Activated naive CD8-positive, alpha-beta T cell treated with anti-CD3 and anti-CD28 coated beads for 36 hours (primary cell): ENCODE measurements around the gene CRY2. TPM values are rescaled to one million over a fixed set of nuclear protein-coding genes. Genes with fewer than 3 reads are reported as not detected.

ENCODE experiments used
- DNase-seq: peaks from one replicate; pipeline ENCODE4 v3.0.0; 2021
- H3K27ac Mint-ChIP-seq: one replicate; pipeline ENCODE4 v1.8.0; 2022; ENCODE audit warnings: mild to moderate bottlenecking, moderate library complexity, mixed read lengths
- H3K27me3 Mint-ChIP-seq: one replicate; pipeline ENCODE4 v1.8.0; 2022; ENCODE audit warnings: mild to moderate bottlenecking, mixed read lengths
- H3K36me3 Mint-ChIP-seq: one replicate; pipeline ENCODE4 v1.8.0; 2021; ENCODE audit warnings: mild to moderate bottlenecking, mixed read lengths
- H3K4me1 Mint-ChIP-seq: one replicate; pipeline ENCODE4 v1.8.0; 2021; ENCODE audit warnings: mixed read lengths
- H3K4me3 Mint-ChIP-seq: one replicate; pipeline ENCODE4 v1.8.0; 2022; ENCODE audit warnings: mild to moderate bottlenecking, moderate library complexity, mixed read lengths
- H3K9me3 Mint-ChIP-seq: one replicate; pipeline ENCODE4 v1.8.0; 2022; ENCODE audit warnings: mixed read lengths
- total RNA-seq, 2 experiments: library from RNA; stranded (reverse); gene quantifications; one replicate each; pipeline ENCODE4 v1.2.3, GENCODE V29; 2021

CRY2 gene
- total RNA-seq, 2 experiments from 2014 or later: 10.6 to 14.7 TPM

GRCh38 chr11:45872651-45873356, 25.5 kb downstream of the CRY2 start:
- DNase-seq: peak; percentile 45
- H3K36me3 Mint-ChIP-seq: peaks cover 19% of the 10 kb centered on the region
- no peak overlapping the region for H3K27ac Mint-ChIP-seq
- no peak overlapping the region for H3K4me3 Mint-ChIP-seq
- H3K9me3 Mint-ChIP-seq: no peaks in the 10 kb centered on the region
- H3K4me1 Mint-ChIP-seq: no peaks in the 10 kb centered on the region
- H3K27me3 Mint-ChIP-seq: no peaks in the 10 kb centered on the region

- peaks cover 8% of the 10 kb centered on the region for H3K36me3 Mint-ChIP-seq
- H3K27ac Mint-ChIP-seq: no peak overlapping the region
- no peak for DNase-seq
Observed at GRCh38 chr11:45876401-45876800, 29.1 kb downstream of the CRY2 start.

GRCh38 chr11:45877221-45877620, 29.9 kb downstream of the CRY2 start:
- H3K27ac Mint-ChIP-seq: no peak overlapping the region
- H3K36me3 Mint-ChIP-seq: peaks cover 10% of the 10 kb centered on the region
- no peak for DNase-seq
- no peak overlapping the region for H3K4me3 Mint-ChIP-seq
- no peaks in the 10 kb centered on the region for H3K4me1 Mint-ChIP-seq
- no peaks in the 10 kb centered on the region for H3K9me3 Mint-ChIP-seq
- no peaks in the 10 kb centered on the region for H3K27me3 Mint-ChIP-seq

More at GRCh38 chr11:45876401-45876800, 29.1 kb downstream of the CRY2 start:
- no peak overlapping the region for H3K4me3 Mint-ChIP-seq
- H3K9me3 Mint-ChIP-seq: no peaks in the 10 kb centered on the region
- no peaks in the 10 kb centered on the region for H3K27me3 Mint-ChIP-seq
- H3K4me1 Mint-ChIP-seq: no peaks in the 10 kb centered on the region

- Mint-ChIP-seq H3K9me3 (no peaks in the 10 kb centered on the region), H3K4me3 (no peak overlapping the region), H3K36me3 (peaks cover 13% of the 10 kb centered on the region)
Observed at GRCh38 chr11:45877845-45878244, 30.6 kb downstream of the CRY2 start.

GRCh38 chr11:45879803-45880686, 32.8 kb downstream of the CRY2 start:
- H3K9me3 Mint-ChIP-seq: no peaks in the 10 kb centered on the region
- H3K4me1 Mint-ChIP-seq: peaks cover 5% of the 10 kb centered on the region
- peaks cover 9% of the 10 kb centered on the region for H3K36me3 Mint-ChIP-seq
- H3K4me3 Mint-ChIP-seq: no peak overlapping the region
- H3K27me3 Mint-ChIP-seq: no peaks in the 10 kb centered on the region
- H3K27ac Mint-ChIP-seq: no peak overlapping the region
- no peak for DNase-seq

More at GRCh38 chr11:45877845-45878244, 30.6 kb downstream of the CRY2 start:
- no peak for DNase-seq
- Mint-ChIP-seq H3K27ac (no peak overlapping the region), H3K4me1 (no peaks in the 10 kb centered on the region), H3K27me3 (no peaks in the 10 kb centered on the region)

- peaks cover 9% of the 10 kb centered on the region for H3K36me3 Mint-ChIP-seq
- no peak overlapping the region for H3K4me3 Mint-ChIP-seq
- H3K4me1 Mint-ChIP-seq: peaks cover 7% of the 10 kb centered on the region
- no peak overlapping the region for H3K27ac Mint-ChIP-seq
- no peak for DNase-seq
- no peaks in the 10 kb centered on the region for H3K27me3 Mint-ChIP-seq
- no peaks in the 10 kb centered on the region for H3K9me3 Mint-ChIP-seq
Observed at GRCh38 chr11:45880772-45881570, 33.7 kb downstream of the CRY2 start.

- no peaks in the 10 kb centered on the region for H3K27me3 Mint-ChIP-seq
- peaks cover 7% of the 10 kb centered on the region for H3K4me1 Mint-ChIP-seq
- H3K4me3 Mint-ChIP-seq: no peak overlapping the region
- H3K27ac Mint-ChIP-seq: no peak overlapping the region
- DNase-seq: no peak
- H3K9me3 Mint-ChIP-seq: no peaks in the 10 kb centered on the region
- H3K36me3 Mint-ChIP-seq: peaks cover 9% of the 10 kb centered on the region
Observed at GRCh38 chr11:45881708-45882368, 34.6 kb downstream of the CRY2 start.

GRCh38 chr11:45884596-45885185, 37.4 kb downstream of the CRY2 start:
- no peak for DNase-seq
- Mint-ChIP-seq H3K9me3 (no peaks in the 10 kb centered on the region), H3K27ac (no peak overlapping the region), H3K27me3 (no peaks in the 10 kb centered on the region), H3K4me3 (peak overlapping the region; percentile 74), H3K4me1 (peaks cover 7% of the 10 kb centered on the region), H3K36me3 (peaks cover 6% of the 10 kb centered on the region)

- H3K27ac Mint-ChIP-seq: no peak within 1 kb of the TSS
- peaks cover 6% of the 10 kb centered on the region for H3K36me3 Mint-ChIP-seq
- H3K27me3 Mint-ChIP-seq: peaks cover 2% of the 10 kb centered on the region
- H3K9me3 Mint-ChIP-seq: no peaks in the 10 kb centered on the region
- peaks cover 7% of the 10 kb centered on the region for H3K4me1 Mint-ChIP-seq
- DNase-seq: peak; percentile 61
- peak within 1 kb of the TSS; percentile 74 for H3K4me3 Mint-ChIP-seq
Observed at GRCh38 chr11:45885274-45885920, 38.1 kb downstream of the CRY2 start, which contains the start of gene MAPK8IP1. Gene MAPK8IP1 (plus strand): TSS chr11:45885651. CDS start chr11:45885821, 170 bp downstream.

GRCh38 chr11:45885921-45886721, 38.8 kb downstream of the CRY2 start:
- DNase-seq: no peak
- Mint-ChIP-seq H3K4me1 (peaks cover 7% of the 10 kb centered on the region), H3K4me3 (no peak overlapping the region), H3K36me3 (peaks cover 6% of the 10 kb centered on the region), H3K27me3 (peaks cover 3% of the 10 kb centered on the region), H3K27ac (no peak overlapping the region), H3K9me3 (no peaks in the 10 kb centered on the region)

GRCh38 chr11:45886816-45887520, 39.7 kb downstream of the CRY2 start:
- no peak overlapping the region for H3K27ac Mint-ChIP-seq
- no peak overlapping the region for H3K4me3 Mint-ChIP-seq
- H3K36me3 Mint-ChIP-seq: peaks cover 6% of the 10 kb centered on the region
- peaks cover 7% of the 10 kb centered on the region for H3K4me1 Mint-ChIP-seq
- H3K9me3 Mint-ChIP-seq: no peaks in the 10 kb centered on the region
- no peak for DNase-seq
- H3K27me3 Mint-ChIP-seq: peaks cover 3% of the 10 kb centered on the region

- H3K4me1 Mint-ChIP-seq: peaks cover 7% of the 10 kb centered on the region
- DNase-seq: no peak
- H3K27ac Mint-ChIP-seq: no peak overlapping the region
- no peaks in the 10 kb centered on the region for H3K36me3 Mint-ChIP-seq
- H3K4me3 Mint-ChIP-seq: no peak overlapping the region
- H3K9me3 Mint-ChIP-seq: no peaks in the 10 kb centered on the region
- H3K27me3 Mint-ChIP-seq: peaks cover 3% of the 10 kb centered on the region
Observed at GRCh38 chr11:45887587-45887986, 40.3 kb downstream of the CRY2 start.

GRCh38 chr11:45889555-45889954, 42.3 kb downstream of the CRY2 start:
- Mint-ChIP-seq H3K36me3 (no peaks in the 10 kb centered on the region), H3K9me3 (no peaks in the 10 kb centered on the region), H3K4me1 (peaks cover 7% of the 10 kb centered on the region), H3K27ac (no peak overlapping the region), H3K4me3 (no peak overlapping the region), H3K27me3 (peaks cover 16% of the 10 kb centered on the region)
- no peak for DNase-seq
